ENCODE results near the gene UFM1.
"Not testable (repeated sequence)": the region's sequence is repeated elsewhere in the genome, so short reads cannot be mapped to it uniquely, and the experiment has no call there.

Gene UFM1

DNA sequence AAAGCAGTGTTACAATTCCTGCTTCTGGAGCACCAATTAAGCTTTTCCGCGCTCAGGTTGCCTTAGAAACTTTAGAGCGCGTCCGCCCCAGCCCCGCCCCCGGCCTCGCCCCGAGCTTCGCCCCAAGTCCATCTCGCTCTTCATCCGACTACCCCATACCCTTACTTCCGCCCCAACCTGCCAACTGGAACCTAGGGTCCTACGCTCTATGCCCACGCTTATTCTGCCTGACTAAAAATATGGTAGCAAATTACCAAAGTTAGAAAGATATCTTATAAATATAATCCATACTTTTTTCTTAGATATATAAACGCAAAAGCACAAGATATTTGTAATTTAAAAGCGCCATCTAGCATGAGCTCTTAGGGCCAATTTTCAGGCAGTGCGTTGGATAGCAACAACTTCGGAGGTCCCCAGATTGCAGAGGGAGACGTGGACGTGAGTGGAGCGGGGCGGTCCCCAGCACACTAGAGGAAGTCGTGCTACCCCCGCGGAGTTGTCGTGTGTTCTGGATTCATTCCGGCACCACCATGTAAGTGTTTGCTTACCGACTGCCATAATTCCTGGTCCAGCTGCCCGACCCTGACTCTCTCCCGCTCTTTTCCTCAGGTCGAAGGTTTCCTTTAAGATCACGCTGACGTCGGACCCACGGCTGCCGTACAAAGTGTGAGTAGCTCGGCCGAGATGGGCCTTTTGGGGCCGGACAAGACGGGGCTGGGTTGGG lies at the start of gene UFM1:
Gene UFM1 (plus strand): TSS at position 462 of the 724 bp plus-strand sequence. CDS start 69 bp downstream, at position 531.
- peak; percentile 88 for DNase-seq (ENCODE audit: low read depth)
- H3K4me3 ChIP-seq (ENCODE audit: control insufficient read depth, low read depth, low read length) = peak within 1 kb of the TSS; percentile 97
- TF ChIP-seq, protein P1, sequence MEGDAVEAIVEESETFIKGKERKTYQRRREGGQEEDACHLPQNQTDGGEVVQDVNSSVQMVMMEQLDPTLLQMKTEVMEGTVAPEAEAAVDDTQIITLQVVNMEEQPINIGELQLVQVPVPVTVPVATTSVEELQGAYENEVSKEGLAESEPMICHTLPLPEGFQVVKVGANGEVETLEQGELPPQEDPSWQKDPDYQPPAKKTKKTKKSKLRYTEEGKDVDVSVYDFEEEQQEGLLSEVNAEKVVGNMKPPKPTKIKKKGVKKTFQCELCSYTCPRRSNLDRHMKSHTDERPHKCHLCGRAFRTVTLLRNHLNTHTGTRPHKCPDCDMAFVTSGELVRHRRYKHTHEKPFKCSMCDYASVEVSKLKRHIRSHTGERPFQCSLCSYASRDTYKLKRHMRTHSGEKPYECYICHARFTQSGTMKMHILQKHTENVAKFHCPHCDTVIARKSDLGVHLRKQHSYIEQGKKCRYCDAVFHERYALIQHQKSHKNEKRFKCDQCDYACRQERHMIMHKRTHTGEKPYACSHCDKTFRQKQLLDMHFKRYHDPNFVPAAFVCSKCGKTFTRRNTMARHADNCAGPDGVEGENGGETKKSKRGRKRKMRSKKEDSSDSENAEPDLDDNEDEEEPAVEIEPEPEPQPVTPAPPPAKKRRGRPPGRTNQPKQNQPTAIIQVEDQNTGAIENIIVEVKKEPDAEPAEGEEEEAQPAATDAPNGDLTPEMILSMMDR (IDR thresholded peaks at IDR 0.05; ENCODE audit: control insufficient read depth, insufficient read depth, low read depth, low read length, missing control alignments) = no peak

DNA sequence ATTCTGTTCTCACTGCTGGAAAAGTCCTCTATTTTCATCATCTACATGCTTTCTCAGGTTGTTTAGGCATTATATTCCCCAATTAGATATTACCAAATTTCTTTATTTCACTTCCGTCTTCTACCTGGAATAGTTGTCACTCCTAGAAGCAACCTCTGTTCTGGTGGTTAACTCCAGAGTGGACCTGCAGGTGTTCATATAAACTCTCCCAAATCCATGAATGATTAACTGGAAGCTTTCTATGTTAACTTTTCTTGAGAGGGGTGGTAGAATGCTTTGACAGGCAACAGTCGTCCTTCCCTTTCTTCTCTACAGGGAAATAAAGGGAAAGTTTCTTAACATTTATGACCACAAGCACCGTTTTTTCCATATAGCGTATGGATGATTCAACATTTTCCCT lies 48.4 kb upstream of the UFM1 start:
- H3K4me3 ChIP-seq (ENCODE audit: control insufficient read depth, low read depth, low read length) = no peak overlapping the region
- TF ChIP-seq, protein P1 (IDR thresholded peaks at IDR 0.05; ENCODE audit: control insufficient read depth, insufficient read depth, low read depth, low read length, missing control alignments) = no peak
- DNase-seq (ENCODE audit: low read depth) = no peak

DNA sequence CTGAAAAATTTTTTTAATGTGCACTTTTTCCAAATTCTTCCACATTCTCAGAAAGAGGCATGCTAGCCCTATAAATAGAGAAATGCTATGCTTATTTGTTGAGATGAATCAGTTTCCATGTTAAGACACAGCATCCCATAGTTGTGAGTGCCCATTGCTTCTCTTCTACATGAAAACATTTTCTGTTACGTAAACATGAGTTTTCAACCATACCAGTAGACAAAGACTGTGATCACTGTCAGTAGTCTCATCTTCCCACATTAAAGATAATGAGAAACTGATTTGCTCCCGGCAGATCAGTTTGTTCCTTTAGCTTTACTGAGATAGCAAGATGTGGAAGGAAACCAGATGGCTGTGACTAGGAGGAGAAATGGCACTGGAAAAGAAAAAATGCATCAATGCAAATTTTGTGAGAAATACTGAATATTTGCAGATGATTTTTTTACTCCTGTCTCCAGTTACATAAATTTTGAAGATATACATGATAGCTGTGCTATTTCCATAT lies 45.8 kb upstream of the UFM1 start:
- H3K4me3 ChIP-seq (ENCODE audit: control insufficient read depth, low read depth, low read length) = no peak overlapping the region
- TF ChIP-seq, protein P1 (IDR thresholded peaks at IDR 0.05; ENCODE audit: control insufficient read depth, insufficient read depth, low read depth, low read length, missing control alignments) = no peak
- DNase-seq (ENCODE audit: low read depth) = no peak

DNA sequence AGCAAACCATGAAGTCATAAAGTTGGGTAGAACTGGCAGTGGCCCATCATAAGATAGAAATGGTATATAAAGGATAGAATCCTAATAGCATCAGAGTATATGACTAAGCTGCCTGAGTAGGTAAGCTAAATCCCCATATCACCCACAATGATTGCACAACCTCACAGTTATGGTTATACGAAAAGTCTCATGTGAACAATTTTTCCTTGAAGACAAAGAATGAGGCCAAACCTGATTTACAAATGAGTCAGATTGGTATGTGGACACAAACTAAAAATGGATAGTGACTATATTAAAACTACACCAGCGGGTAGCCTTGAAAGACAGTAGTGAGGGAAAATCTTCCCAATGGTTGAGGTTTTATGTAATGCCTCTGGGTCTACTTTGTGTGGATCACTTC lies 40.9 kb upstream of the UFM1 start:
- TF ChIP-seq, protein P1 (IDR thresholded peaks at IDR 0.05; ENCODE audit: control insufficient read depth, insufficient read depth, low read depth, low read length, missing control alignments) = no peak
- peak; percentile 52 for DNase-seq (ENCODE audit: low read depth)
- no peak overlapping the region for H3K4me3 ChIP-seq (ENCODE audit: control insufficient read depth, low read depth, low read length)

DNA sequence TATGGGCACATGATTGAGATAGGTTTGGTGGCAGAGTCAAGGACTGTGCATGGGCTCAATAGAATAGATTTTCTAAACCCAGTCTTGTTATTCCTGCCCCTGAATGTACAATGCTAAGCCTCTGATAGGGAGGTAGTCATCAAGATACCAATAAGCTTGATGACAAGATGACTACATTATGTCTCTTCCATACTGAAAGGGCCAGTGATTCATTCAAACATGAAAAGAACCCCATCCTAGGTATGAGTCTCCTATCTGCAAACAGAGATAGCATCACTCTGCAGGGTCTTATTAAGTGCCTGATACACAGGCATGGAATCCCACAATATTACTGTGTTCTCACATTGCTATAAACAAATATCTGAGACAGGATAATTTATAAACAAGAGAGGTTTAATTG lies 40.3 kb upstream of the UFM1 start:
- DNase-seq (ENCODE audit: low read depth) = no peak
- TF ChIP-seq, protein P1 (IDR thresholded peaks at IDR 0.05; ENCODE audit: control insufficient read depth, insufficient read depth, low read depth, low read length, missing control alignments) = no peak
- no peak overlapping the region for H3K4me3 ChIP-seq (ENCODE audit: control insufficient read depth, low read depth, low read length)

DNA sequence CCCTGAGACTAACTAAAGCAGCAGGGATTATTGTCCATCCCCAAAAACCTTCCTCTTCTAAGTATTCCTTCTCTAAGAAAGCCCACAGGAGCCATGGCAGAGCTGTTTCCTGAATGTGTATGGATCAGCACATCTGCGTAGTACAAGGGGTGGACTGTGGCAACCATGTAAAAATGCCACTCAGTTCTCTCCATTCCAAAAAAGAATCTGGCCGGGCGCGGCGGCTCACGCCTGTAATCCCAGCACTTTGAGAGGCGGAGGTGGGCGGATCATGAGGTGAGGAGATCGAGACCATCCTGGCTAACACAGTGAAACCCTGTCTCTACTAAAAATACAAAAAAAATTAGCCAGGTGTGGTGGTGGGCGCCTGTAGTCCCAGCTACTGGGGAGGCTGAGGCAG lies 38.5 kb upstream of the UFM1 start:
- not testable (repeated sequence) for DNase-seq (ENCODE audit: low read depth)

DNA sequence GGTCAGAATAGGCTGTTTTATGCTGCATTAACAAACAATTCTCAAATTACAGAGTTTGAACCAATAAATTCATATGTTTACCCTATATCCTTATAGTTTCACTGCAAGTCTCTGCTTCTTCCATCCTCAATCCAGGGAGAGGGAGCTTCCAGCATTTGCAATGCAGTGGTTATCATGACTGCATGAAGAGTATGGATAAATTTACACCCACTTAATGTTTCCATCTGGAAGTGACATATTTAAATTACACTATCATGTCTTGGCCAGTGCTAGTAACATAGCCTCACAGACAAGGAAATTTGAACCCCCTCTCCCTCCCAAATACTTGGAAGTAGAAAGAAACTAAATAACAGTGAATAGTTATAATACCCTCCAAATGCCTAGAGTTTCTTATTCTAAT lies 33.5 kb upstream of the UFM1 start:
- DNase-seq (ENCODE audit: low read depth) = no peak
- no peak overlapping the region for H3K4me3 ChIP-seq (ENCODE audit: control insufficient read depth, low read depth, low read length)
- TF ChIP-seq, protein P1 (IDR thresholded peaks at IDR 0.05; ENCODE audit: control insufficient read depth, insufficient read depth, low read depth, low read length, missing control alignments) = no peak

More for the DNA sequence above, 38.5 kb upstream of the UFM1 start:
- H3K4me3 ChIP-seq (ENCODE audit: control insufficient read depth, low read depth, low read length) = not testable (repeated sequence)
